ENCODE data around the gene NOL11.
"Not testable (repeated sequence)": the region's sequence is repeated elsewhere in the genome, so short reads cannot be mapped to it uniquely, and the experiment has no call there.

NOL11 gene

DNA sequence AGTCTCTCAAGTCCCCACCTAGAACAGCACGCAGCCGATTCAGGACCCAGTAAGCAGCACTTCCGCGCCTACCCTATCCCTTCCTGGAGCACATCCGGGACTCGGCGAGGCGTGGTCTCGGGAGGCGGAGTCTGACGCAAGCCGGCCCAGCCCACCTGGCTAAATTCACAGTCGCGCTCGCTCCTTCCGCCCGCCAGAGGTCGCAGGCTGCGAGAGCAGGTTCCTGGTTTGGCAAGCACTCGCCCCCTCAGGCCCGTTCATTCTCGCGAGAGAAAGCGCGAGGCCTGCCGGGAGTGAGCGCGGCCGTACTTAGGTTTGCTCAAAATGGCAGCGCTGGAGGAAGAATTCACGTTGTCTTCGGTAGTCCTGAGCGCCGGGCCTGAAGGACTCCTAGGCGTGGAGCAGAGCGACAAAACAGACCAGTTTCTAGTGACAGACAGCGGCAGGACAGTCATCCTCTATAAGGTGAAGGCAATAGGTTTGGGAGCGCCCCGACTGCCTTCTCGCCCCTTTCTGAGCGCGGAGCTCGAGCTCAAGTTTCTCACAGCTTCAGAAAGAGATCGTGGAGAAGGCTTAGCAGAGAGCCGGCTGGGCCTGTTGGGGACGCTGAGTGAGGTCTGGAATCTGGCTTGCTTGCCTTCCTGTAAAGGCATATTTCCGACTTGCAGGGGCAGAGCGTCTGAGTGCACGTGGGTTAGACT, at the start of gene NOL11:
Gene NOL11, plus strand, starts transcription at position 313 of the 701 bp plus-strand sequence. Its CDS starts 12 bp downstream, at position 325.
- DNase-seq (ENCODE audit: low read depth), result peak; percentile 99

DNA sequence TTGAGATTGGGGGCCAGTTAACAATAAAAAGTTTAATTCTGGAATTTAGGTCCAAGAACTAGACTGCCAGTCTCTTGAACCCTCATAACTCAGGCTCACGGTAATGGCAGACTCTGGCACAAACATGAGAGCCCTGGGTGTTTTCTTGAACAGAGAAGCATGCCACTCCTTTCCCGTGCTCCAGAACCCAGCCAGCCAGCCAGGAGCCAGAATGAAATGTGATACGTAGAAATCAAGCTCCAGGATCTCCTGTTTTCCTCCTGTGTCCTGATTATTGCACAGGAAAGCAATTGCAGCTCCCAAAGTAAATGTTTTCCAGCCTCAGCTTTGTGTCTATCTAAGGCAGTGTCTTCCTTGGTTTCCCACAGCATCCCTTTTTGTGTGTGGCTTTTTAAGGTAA, 46.2 kb upstream of the NOL11 start:
- no peak for DNase-seq (ENCODE audit: low read depth)

DNA sequence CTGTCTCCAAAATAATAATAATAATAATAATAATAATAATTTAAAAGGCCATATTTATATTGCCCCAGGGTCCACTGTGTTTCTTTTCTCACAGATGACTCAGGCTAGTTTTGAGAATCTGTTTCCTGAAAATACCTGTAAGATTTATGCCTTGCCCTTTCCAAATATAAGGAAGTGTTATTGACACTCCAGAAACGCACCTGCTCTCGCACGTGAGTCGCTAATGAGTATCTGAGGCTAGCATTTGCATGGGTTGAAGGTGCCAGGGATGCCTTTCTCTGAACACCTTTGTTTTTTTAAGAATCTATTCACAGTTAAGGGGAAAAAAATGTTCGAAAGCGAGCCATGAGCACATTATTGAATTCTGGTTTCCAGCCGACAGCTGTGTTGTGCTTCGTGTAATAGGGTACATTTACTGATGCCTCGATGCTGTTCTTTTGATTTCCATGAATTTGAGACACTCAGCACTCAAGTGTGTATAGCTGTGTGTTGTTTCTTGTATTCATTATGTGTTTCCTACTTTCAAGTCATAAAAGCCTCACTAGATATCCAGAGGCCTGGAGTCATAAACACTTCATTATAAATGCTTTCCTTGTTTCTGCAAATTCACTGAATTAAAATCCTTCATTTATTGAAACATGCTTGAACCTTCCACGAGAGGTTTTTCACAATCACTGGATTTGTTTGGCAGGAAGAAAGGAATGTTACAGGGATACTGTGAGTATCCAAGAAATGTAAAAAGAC, 45.0 kb upstream of the NOL11 start:
- no peak for DNase-seq (ENCODE audit: low read depth)

DNA sequence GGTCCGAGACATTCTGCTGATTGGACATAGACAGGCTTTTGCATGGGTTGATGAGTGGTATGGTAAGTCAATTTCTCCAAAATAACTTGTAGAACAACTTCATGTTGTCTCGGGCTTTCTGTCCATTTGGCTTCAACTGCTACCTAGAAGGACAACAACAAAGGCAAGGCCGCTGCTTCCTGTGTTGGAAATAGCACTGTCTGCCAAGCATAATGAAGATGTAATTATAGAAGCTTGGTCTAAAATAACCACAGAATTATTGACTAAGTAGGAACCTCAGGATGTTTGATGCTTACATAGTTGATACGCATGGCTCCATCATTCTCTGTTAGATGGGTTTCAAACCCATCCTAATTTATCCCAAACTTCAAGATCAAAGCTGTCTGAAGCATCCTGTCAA, 42.3 kb upstream of the NOL11 start:
- no peak for DNase-seq (ENCODE audit: low read depth)

DNA sequence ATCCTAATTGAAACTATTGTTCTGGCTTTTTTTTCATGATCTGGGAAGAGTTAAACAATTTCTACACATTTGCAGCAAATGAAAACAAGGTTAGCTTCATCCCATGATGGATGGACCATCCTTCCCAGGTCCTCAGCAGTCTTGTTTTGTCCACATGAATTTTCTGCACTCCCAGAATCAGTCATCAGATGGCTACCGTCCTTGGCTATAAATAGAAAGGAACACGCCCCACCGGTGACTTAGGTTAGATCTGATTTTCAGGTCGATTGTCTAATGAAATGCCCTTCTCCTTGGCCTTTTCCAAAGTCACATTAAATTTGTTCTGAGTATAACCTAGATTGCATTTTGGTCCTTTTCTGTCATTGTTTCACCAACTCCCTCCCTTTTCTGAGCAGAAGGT, 41.4 kb upstream of the NOL11 start:
- DNase-seq (ENCODE audit: low read depth), result no peak

DNA sequence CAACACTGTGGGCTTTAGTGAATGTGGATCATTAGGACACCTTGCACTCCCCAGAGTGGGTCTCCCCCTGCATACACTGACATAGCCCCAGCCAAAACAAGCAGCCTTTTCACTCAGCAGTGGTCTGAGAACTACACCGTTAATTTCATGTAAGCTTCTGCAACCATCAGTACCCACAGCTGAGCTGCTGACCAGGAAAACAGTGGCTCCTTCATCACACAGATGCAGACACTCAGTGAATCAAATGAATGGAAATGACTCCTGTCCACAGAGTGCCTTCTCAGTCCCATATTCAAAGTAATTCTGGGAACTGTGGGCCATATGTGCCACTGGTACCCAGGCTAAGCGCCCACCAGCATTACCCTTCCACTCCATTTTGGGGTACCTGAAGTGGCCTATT, 39.3 kb upstream of the NOL11 start:
- no peak for DNase-seq (ENCODE audit: low read depth)

DNA sequence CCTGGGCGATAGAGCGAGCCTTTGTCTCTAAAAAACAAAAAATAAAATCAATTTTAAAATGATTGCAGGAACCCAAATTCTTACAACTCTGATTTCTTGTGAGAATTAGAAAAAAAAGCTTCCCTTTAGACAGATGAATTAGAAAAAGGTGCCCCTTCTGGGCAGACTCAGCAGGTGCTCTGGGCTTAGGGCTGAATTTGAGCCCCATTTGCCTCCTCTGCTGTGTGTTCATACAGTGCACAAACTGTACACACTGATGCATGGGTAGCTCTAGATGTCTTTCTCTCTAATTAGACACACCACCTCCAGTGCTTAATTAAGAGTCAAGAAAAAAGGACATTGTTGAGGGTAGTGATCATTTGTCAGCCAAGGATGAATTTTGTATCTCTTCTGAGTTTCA, 38.5 kb upstream of the NOL11 start:
- no peak for DNase-seq (ENCODE audit: low read depth)

DNA sequence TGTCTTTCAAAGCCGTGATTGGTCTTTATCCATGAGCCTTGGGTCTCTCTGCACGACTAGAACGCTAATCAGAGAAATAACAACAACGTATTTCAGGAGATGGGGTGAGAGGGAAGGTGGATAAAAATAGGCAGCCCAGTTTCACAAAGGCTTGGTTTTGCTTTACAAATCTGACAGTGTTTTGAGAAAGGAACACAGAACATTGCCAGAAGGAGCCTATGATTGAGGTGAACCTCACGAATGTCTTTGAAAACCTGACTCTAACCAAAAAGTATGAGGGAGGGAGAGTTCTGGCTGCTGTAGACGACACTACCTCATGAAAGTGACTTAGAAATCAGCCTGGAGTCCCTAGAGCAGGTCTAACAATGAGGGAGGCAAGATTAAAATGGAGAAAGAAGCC, 38.0 kb upstream of the NOL11 start:
- DNase-seq (ENCODE audit: low read depth), result no peak

DNA sequence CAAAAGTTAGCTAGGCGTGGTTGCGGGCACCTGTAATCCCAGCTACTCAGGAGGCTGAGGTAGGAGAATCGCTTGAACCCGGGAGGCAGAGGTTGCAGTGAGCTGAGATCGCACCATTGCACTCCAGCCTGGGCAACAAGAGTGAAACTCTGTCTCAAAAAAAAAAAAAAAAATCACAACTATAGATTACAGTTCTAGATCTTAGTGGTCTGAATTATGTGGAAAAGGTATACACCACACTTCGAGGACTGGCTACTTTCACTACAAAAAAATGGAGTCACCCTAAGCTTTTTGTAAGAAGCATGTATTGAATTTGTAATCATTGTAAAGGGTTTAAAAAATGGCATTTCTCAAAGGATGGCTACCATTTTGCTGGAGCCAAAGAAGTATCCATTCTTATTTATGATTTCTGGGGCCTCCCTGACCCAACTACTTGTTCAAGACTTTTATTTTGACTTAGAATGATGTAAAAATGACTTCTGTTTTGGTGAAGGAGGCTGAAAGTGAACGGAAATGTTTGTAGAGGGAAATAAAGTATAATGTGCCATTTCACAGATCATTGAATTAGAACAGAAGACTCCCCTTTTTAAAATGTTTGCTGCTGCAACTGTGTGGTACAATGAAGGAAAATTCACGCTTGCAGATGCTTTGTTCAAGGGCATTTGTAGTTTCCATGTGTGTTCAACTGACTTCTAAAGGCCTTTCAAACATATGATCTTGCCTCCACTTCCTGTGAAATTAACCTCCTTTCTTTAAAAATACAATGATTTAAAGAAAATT, 37.1 kb upstream of the NOL11 start:
- no peak for DNase-seq (ENCODE audit: low read depth)

DNA sequence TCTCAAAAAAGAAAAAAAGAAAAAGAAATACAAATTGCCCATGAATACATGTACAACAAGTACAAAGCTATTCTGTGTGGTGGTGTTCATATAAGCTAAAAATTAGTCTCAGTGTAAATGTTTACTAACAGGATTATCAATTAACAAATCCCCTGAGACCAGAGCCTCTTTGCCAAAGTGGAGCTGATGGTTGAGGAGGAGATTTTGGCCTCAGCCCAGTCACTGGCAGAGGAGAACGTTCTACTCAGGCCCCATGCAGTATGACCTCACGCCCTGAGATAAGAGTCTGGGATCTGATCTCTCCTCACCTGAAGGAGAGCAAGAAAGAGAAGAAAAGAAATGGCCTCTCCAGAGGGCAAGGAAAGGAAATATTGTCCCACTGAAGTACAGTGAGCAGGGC, 35.5 kb upstream of the NOL11 start:
- no peak for DNase-seq (ENCODE audit: low read depth)

DNA sequence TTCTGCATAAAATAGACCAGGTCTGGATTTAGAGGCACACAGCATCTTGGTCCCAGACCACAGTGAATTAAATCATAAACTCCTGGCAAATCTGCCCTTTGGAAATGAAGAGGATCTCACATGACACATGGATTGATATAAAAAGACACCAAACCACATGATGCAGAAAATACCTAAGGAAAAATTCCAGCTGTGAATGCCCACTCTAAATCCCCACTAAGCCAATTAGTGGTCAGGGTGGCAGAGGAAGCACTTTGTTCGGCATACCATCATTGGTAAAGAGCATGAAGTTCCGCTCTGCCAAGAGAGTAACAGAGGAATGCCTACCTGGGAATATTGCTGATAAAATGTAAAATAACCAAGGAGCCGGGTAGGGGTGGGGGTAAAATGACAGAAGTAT, 32.4 kb upstream of the NOL11 start:
- no peak for DNase-seq (ENCODE audit: low read depth)

DNA sequence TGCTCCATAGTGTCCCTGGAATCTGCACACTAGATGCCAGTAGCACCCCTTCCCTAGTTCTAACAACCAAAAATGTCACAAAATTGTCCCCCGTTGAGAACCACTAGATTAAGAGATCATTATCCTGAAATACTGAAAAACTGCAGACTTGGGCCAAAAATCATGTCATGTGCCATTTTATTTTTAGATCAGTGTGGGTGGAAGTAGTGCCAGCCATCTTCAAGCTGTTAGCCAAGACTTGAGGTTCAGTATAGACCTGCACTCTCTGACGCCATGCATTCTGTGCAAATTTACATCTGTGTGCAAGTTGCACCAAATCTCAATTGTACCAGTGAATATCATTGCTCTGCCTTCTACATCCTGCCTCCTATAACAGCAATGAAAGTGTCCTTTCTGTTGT, 31.5 kb upstream of the NOL11 start:
- no peak for DNase-seq (ENCODE audit: low read depth)

DNA sequence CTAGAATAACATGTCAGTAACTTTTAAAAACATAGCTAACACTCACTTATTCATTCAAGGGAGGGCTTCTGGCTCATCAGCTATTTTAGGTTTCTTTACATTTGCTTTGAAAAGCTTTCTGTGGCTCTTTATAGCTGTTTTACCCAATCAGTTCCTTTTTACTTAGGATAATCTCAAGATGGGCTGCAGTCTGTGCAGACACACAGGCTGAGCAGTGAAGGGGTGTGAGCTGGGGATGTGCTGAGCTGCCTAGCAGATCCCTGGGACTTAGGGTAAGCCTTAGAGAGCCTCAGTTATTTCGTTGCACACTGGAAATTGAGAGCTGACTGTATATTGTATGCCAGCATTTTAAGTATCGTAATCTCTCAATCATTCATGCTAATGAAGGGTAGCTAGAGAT, 30.2 kb upstream of the NOL11 start:
- no peak for DNase-seq (ENCODE audit: low read depth)

DNA sequence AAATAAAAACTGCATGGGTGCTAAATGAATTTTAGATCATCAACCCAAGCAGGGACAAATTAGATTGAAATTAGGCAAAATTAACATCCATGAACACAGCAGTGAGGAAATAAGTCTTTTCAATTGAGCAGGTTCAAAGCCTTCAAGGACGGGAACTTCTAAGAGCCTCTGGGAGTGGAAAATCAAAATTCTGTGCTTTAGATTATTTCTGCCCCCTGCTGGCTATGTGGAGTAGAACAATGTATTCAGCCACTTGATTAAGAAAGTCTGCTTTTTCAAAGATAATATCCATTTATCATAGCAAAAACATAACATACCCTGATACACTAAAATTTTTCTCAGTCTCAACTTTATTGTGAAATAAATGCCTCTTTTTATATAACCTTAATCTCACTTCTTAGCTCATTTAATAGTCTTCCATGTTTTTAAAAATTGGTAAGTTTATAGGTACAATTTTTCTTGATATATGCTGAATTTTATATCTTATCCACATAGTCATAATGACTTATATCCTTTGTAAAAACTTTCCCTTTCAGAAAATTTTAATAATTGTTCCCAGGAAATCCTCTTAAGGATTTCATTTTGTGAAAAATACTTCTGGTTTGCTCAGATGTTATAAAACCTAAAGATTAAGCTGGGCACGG, 28.1 kb upstream of the NOL11 start:
- peak; percentile 47 for DNase-seq (ENCODE audit: low read depth)

DNA sequence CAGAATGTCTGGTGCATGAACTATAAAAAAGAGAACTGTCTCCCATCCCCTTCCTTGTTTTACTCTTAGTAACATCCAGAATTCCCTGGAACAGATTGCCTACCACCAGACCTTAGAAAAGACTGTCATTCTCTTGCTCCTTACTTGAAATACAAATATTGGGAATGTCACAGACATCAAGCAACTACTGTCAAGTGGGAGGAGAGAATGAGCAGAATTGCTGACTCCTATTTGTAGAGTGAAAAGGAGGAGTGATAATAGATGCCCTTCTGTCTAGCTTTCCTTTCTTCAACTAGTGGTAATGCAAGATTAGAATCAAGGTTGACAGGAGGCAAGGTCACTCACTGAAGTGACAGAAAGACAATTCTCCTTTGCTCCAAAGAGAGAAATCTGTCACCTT, 23.9 kb upstream of the NOL11 start:
- DNase-seq (ENCODE audit: low read depth), result no peak

DNA sequence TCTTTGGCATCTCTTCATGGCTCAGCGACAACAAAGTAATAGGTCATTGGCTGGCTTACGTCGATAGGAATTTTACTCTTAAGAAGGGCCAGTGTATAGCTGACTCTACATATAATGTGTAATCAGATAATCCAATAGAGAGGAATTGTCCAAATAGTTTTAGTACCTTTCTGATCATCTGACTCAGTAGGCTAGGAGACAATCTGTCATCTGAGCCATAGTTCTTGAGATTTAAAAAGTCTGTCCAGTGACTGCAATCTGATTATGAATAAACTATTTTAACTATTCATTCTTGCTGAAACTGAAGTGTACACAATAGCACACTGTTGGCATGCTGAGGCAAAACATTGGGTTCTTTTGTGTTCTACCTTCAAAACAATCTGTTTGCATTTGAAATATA, 21.4 kb upstream of the NOL11 start:
- DNase-seq (ENCODE audit: low read depth), result no peak

DNA sequence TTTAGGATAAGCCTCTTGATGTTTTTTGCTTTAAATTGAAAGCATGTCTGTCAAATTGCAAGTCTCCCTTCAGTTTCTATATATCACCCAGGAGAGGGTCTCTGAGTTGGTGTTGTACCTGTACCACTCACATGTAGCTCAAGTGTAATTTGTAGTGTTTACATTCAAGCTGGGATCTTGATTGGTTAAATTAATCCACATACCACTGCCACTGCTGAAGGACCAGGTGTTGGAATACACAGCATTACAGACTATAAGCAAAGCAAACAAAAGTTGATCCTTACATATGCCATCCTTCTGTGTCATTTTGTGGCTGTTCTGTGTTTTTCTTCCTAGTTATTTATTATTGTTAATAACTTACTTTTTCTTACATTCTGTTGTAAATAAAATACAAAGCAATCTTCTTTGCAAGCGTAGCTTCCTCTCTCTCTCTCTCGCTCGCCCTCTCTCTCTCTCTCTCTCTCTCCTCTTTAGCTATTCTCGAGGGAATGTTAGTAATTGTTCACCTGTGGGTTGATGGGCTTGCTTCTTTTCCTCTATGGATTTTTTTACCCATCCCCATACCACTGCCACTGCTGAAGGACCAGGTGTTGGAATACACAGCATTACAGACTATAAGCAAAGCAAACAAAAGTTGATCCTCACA, 20.8 kb upstream of the NOL11 start:
- DNase-seq (ENCODE audit: low read depth), result no peak

DNA sequence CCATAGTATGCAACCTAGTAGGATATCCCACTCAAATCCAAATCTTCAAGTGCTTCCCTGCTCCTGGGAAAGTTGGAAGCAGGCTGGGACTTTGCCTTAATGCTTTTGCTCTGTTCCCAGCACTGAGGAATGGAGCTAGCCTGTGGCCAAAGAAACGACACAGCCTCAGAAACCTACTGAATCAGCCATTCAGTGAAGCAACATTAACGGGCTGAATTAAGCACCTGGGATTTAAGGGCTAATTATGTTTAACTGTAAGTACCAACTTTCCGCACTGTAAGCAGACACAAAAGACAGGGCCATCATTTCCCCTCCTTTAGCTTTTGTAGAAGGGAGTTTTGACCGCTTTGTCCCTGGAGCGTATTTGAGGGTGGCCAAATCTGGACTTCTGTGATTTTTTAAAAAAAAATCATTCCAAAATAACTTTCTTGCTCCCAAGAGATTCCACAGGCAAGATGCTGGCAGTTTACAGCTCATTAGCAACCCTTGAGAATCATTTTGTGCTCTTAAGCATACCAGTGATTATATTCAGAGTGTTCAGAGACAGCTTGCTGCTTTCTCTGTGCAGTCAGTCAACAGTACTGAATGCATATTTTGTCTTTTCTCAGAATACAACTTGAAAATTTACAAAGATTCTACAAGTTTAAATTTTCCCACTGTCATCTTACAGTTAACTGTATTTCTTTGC, 17.6 kb upstream of the NOL11 start:
- no peak for DNase-seq (ENCODE audit: low read depth)

DNA sequence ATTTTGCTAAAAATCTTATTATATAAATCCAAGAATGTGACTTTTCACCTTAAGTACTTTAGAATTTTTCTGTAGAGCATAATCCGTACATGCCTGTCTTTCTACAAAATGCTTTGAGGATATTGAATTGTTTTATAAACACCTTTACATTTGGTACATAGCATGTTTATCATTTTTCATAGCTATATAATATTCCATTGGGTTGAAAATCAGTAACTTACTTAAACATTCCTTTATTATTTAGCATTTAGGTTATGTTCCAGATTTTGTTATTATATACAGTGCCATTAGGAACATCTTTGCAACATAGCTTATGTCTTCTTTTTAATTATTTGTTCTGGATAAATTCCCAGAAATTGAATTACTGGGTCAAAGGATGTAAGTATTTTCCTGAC, 17.0 kb upstream of the NOL11 start:
- DNase-seq (ENCODE audit: low read depth), result no peak

DNA sequence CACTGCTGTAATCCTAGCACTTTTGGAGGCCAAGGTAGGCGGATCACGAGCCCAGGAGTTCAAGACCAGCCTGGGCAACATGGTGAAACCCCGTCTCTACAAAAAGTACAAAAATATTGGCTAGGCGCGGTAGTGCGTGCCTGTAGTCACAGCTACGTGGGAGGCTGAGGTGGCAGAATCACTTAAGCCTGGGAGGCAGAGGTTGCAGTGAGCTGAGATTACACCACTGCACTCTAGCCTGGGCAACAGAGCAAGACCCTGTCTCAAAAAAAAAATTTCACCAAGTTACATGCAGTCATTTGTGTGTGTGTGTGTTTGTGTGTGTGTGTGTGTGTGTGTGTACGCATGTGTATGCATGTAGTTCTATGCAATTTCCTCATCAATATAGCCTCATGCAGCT, 14.9 kb upstream of the NOL11 start:
- not testable (repeated sequence) for DNase-seq (ENCODE audit: low read depth)

DNA sequence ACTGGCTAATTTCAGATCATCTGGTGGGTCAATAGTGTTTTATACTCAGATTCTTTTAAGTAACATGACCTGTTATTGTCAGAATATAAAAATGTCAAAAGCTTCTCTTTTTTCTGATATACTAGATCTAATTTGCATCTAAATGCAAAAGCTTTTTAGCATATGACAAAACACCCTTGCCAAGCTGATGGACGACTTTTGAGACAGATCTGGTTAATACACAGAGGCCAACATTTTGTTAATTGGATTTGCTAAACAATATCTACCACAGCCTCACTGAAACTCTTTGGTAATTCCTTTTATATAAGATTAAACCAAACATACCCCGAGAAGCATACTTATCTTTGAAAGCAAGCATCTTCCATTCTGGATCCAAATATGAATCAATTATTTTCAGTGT, 10.3 kb upstream of the NOL11 start:
- no peak for DNase-seq (ENCODE audit: low read depth)

DNA sequence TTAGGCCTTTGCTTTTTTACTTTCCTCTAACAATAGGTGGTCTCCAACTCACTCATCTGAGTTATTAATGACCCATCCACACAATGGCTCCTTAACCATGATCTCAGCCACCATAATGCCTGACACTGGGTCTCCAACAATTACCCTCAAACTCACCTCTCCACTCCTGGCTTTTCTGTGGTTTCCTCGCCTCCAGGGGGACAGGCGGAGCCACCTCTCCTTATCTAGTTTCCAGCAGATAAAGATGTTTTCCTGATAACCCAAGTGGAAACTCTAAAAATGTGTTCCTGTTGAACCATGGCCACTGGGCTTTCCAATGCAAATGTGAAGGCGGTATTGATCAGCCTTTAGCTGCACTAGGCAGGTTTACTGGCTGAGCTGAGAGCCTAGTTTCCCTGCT, 9.4 kb upstream of the NOL11 start:
- no peak for DNase-seq (ENCODE audit: low read depth)
